Measurements from ENCODE around the gene PSD2.

The PSD2 gene

DNA sequence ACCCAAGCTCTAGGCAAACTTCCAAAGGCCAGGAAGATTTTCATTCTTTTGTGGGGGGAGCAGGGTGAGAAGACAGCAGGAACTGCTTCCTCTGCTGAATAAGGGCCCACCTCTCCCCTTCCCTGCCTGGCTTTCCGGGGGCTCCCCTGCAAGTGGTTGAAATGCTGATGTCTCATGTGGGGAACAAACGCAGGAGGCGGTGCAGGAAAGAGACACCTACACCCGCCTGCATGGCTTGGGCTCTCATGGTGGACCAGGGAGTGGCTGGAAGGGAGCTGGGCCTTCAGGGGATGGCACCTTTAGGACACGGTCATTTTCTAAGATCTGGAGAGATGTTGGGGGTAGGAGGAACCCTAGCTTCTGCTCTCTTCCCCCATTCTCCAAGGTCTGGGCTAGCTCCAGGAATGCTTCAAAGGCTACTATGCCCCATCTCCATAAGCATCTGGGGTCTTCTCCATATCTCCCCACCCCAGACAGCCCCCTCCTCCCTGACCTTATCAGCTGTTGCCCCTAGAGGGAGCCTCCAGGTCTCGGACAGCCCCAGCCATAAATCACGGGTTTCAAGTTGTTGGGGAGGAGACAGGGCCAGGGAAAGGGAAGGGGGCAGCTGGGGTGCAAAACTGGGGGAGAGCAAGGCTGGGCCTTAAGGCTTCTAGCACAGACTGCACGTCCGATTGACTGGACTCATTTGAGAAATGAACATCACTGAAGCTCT is 76.6 kb downstream of the PSD2 start:
- H3K9me3 ChIP-seq (ENCODE audit: low read depth, low read length) = peaks cover 3% of the 10 kb centered on the region; the same call in 1 of the 2 replicates
- H3K9ac ChIP-seq (ENCODE audit: insufficient read length) = no peak overlapping the region
- TF ChIP-seq FOXP2 (optimal IDR thresholded peaks at IDR 0.05; ENCODE audit: control extremely low read depth, extremely low read length, insufficient read depth) (no peak), POLR2AphosphoS5 (IDR thresholded peaks at IDR 0.05; ENCODE audit: borderline replicate concordance, low read depth, low read length) (no peak), EZH2 (IDR thresholded peaks at IDR 0.05) (no peak)
- no peak for DNase-seq (ENCODE audit: low read depth, low spot score)
- H3K27ac ChIP-seq = no peak overlapping the region
- no peak overlapping the region for H3K4me3 ChIP-seq
- no peaks in the 10 kb centered on the region for H3K36me3 ChIP-seq (ENCODE audit: insufficient read depth, low read length)

- Histone ChIP-seq H3K36me3 (ENCODE audit: insufficient read depth, low read length) (no peaks in the 10 kb centered on the region), H3K4me3 (no peak overlapping the region), H3K27ac (no peak overlapping the region), H3K9ac (ENCODE audit: insufficient read length) (no peak overlapping the region), H3K9me3 (ENCODE audit: low read depth, low read length) (peaks cover 3% of the 10 kb centered on the region; the same call in 1 of the 2 replicates)
- TF ChIP-seq EZH2 (IDR thresholded peaks at IDR 0.05) (no peak), FOXP2 (optimal IDR thresholded peaks at IDR 0.05; ENCODE audit: control extremely low read depth, extremely low read length, insufficient read depth) (no peak), POLR2AphosphoS5 (IDR thresholded peaks at IDR 0.05; ENCODE audit: borderline replicate concordance, low read depth, low read length) (no peak)
- no peak for DNase-seq (ENCODE audit: low read depth, low spot score)
These were observed 77.5 kb downstream of the PSD2 start for GRCh38 chr5:139872851-139873794.

- no peak overlapping the region for H3K27ac ChIP-seq
These were observed 80.3 kb downstream of the PSD2 start for GRCh38 chr5:139875957-139876356.

GRCh38 chr5:139877129-139877597 is 81.6 kb downstream of the PSD2 start:
- peaks cover 3% of the 10 kb centered on the region; the same call in 1 of the 2 replicates for H3K9me3 ChIP-seq (ENCODE audit: low read depth, low read length)
- H3K27ac ChIP-seq = no peak overlapping the region
- DNase-seq (ENCODE audit: low read depth, low spot score) = no peak
- H3K9ac ChIP-seq (ENCODE audit: insufficient read length) = no peak overlapping the region
- TF ChIP-seq EZH2 (IDR thresholded peaks at IDR 0.05) (no peak), POLR2AphosphoS5 (IDR thresholded peaks at IDR 0.05; ENCODE audit: borderline replicate concordance, low read depth, low read length) (no peak), FOXP2 (optimal IDR thresholded peaks at IDR 0.05; ENCODE audit: control extremely low read depth, extremely low read length, insufficient read depth) (no peak)
- H3K4me3 ChIP-seq = no peak overlapping the region
- H3K36me3 ChIP-seq (ENCODE audit: insufficient read depth, low read length) = no peaks in the 10 kb centered on the region

More at GRCh38 chr5:139875957-139876356, 80.3 kb downstream of the PSD2 start:
- Histone ChIP-seq H3K9me3 (ENCODE audit: low read depth, low read length) (peaks cover 3% of the 10 kb centered on the region; the same call in 1 of the 2 replicates), H3K4me3 (no peak overlapping the region), H3K9ac (ENCODE audit: insufficient read length) (no peak overlapping the region), H3K36me3 (ENCODE audit: insufficient read depth, low read length) (no peaks in the 10 kb centered on the region)
- no peak for DNase-seq (ENCODE audit: low read depth, low spot score)
- TF ChIP-seq FOXP2 (optimal IDR thresholded peaks at IDR 0.05; ENCODE audit: control extremely low read depth, extremely low read length, insufficient read depth) (no peak), EZH2 (IDR thresholded peaks at IDR 0.05) (no peak), POLR2AphosphoS5 (IDR thresholded peaks at IDR 0.05; ENCODE audit: borderline replicate concordance, low read depth, low read length) (no peak)

- H3K9ac ChIP-seq (ENCODE audit: insufficient read length) = no peak overlapping the region
These were observed 82.5 kb downstream of the PSD2 start for GRCh38 chr5:139878093-139878492.

GRCh38 chr5:139880416-139881142 is 85.0 kb downstream of the PSD2 start:
- peak; percentile 1 for DNase-seq (ENCODE audit: low read depth, low spot score)
- Histone ChIP-seq H3K36me3 (ENCODE audit: insufficient read depth, low read length) (no peaks in the 10 kb centered on the region), H3K27ac (no peak overlapping the region), H3K9ac (ENCODE audit: insufficient read length) (no peak overlapping the region), H3K4me3 (no peak overlapping the region), H3K9me3 (ENCODE audit: low read depth, low read length) (peaks cover 3% of the 10 kb centered on the region; the same call in 1 of the 2 replicates)
- TF ChIP-seq POLR2AphosphoS5 (IDR thresholded peaks at IDR 0.05; ENCODE audit: borderline replicate concordance, low read depth, low read length) = no peak
- TF ChIP-seq FOXP2 (optimal IDR thresholded peaks at IDR 0.05; ENCODE audit: control extremely low read depth, extremely low read length, insufficient read depth) = no peak
- TF ChIP-seq EZH2 (IDR thresholded peaks at IDR 0.05) = no peak

More at GRCh38 chr5:139878093-139878492, 82.5 kb downstream of the PSD2 start:
- H3K27ac ChIP-seq = no peak overlapping the region
- H3K4me3 ChIP-seq = no peak overlapping the region
- no peak for DNase-seq (ENCODE audit: low read depth, low spot score)
- no peaks in the 10 kb centered on the region for H3K36me3 ChIP-seq (ENCODE audit: insufficient read depth, low read length)
- TF ChIP-seq EZH2 (IDR thresholded peaks at IDR 0.05) = no peak
- TF ChIP-seq POLR2AphosphoS5 (IDR thresholded peaks at IDR 0.05; ENCODE audit: borderline replicate concordance, low read depth, low read length) = no peak
- no peak for TF ChIP-seq FOXP2 (optimal IDR thresholded peaks at IDR 0.05; ENCODE audit: control extremely low read depth, extremely low read length, insufficient read depth)
- H3K9me3 ChIP-seq (ENCODE audit: low read depth, low read length) = peaks cover 3% of the 10 kb centered on the region; the same call in 1 of the 2 replicates

DNA sequence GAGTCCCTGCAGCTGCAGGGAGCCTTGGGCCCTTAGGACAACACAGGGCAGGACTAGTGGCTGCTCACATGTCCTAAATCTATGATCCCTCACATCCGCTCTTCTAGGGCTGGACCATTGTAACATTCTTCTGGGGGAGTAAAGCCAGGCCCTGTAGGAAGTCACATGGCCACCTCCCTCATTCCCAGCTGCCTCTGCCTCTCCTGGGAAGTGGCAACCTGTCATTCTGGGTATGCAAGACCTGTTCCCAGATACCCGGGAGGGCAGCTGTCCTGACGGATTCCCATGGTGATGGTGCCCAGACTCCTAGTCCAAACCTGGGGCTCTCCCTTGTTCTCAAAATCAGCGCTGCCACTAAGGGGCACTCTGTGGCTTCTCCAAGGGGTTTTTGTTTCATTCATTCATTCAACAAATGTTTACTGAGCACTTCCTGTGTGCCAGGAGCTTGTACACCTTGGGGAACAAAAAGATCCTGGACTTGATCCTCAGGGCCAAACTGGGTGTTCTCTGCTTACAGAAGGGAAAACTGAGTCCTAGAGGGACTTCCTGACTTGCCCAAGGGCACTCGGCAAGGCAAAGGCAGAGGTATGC is 85.6 kb downstream of the PSD2 start:
- DNase-seq (ENCODE audit: low read depth, low spot score) = no peak
- Histone ChIP-seq H3K9ac (ENCODE audit: insufficient read length) (no peak overlapping the region), H3K4me3 (no peak overlapping the region), H3K27ac (no peak overlapping the region), H3K9me3 (ENCODE audit: low read depth, low read length) (no peaks in the 10 kb centered on the region), H3K36me3 (ENCODE audit: insufficient read depth, low read length) (no peaks in the 10 kb centered on the region)
- TF ChIP-seq FOXP2 (optimal IDR thresholded peaks at IDR 0.05; ENCODE audit: control extremely low read depth, extremely low read length, insufficient read depth) (no peak), EZH2 (IDR thresholded peaks at IDR 0.05) (no peak), POLR2AphosphoS5 (IDR thresholded peaks at IDR 0.05; ENCODE audit: borderline replicate concordance, low read depth, low read length) (no peak)

All from SK-N-MC (cell line).